Esophagus muscularis mucosa (tissue), 4 donors: Measurements from ENCODE around the gene DUSP9.

Source experiments
- EP300 ChIP-seq: sonication (generic); formaldehyde crosslinking; IDR thresholded peaks from one replicate; pipeline ENCODE4 v1.6.1; 2017; ENCODE audit warnings: antibody characterized with exemption
- POLR2A ChIP-seq: fragments of 450-650 bp; IDR thresholded peaks from one replicate; pipeline ENCODE4 v1.6.1; 2017; ENCODE audit warnings: antibody characterized with exemption, moderate library complexity, mild to moderate bottlenecking, low read depth
- POLR2AphosphoS5 ChIP-seq, 2 donors: sonication (generic); formaldehyde crosslinking; IDR thresholded peaks; one replicate each; pipeline ENCODE4 v1.6.1; 2017; ENCODE audit warnings: antibody characterized with exemption in 2 of 2
- TF ChIP-seq, protein P1 (sequence below), 3 experiments: fragments of 200-600 bp in 2 of 3; fragments of 450-650 bp in 1 of 3; sonication (generic) in 2 of 3; IDR thresholded peaks; one replicate each; pipeline ENCODE4 v1.5.1; 2017 to 2019; ENCODE audit warnings: antibody characterized with exemption in 3 of 3, mild to moderate bottlenecking in 2 of 3, moderate library complexity in 1 of 3

GRCh38 chrX:153685156-153685536, 38.1 kb downstream of the DUSP9 start:
- TF ChIP-seq, protein P1, sequence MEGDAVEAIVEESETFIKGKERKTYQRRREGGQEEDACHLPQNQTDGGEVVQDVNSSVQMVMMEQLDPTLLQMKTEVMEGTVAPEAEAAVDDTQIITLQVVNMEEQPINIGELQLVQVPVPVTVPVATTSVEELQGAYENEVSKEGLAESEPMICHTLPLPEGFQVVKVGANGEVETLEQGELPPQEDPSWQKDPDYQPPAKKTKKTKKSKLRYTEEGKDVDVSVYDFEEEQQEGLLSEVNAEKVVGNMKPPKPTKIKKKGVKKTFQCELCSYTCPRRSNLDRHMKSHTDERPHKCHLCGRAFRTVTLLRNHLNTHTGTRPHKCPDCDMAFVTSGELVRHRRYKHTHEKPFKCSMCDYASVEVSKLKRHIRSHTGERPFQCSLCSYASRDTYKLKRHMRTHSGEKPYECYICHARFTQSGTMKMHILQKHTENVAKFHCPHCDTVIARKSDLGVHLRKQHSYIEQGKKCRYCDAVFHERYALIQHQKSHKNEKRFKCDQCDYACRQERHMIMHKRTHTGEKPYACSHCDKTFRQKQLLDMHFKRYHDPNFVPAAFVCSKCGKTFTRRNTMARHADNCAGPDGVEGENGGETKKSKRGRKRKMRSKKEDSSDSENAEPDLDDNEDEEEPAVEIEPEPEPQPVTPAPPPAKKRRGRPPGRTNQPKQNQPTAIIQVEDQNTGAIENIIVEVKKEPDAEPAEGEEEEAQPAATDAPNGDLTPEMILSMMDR (IDR thresholded peaks at IDR 0.05) = no peak
- no peak for TF ChIP-seq POLR2A
- TF ChIP-seq EP300 = no peak
- no peak for TF ChIP-seq POLR2AphosphoS5 (IDR thresholded peaks at IDR 0.05)
